Neuronal stem cell (in vitro differentiated cells): ENCODE results near the gene PLA2G4E.
A peak's percentile ranks its signal among the peaks of the same experiment; 100 is the strongest.

Experiments used
- DNase-seq: peaks from one replicate; pipeline ENCODE4 v3.0.0-alpha.2; 2013; ENCODE audit warnings: low spot score
- H2AFZ ChIP-seq: one replicate; pipeline ENCODE4 v1.6.1; 2013; ENCODE audit warnings: mild to moderate bottlenecking, low read length, inconsistent platforms
- H2AK5ac ChIP-seq: 2 replicates; pipeline ENCODE4 v1.6.1; 2013; ENCODE audit warnings: low read depth, mild to moderate bottlenecking, inconsistent platforms, low read length, moderate library complexity, mixed read lengths
- H2BK120ac ChIP-seq: 2 replicates; pipeline ENCODE4 v1.6.1; 2013; ENCODE audit warnings: low read depth, mild to moderate bottlenecking, inconsistent platforms, low read length, moderate library complexity, mixed read lengths
- H2BK12ac ChIP-seq: one replicate; pipeline ENCODE4 v1.6.1; 2013; ENCODE audit warnings: low read length, inconsistent platforms
- H2BK15ac ChIP-seq: 2 replicates; pipeline ENCODE4 v1.6.1; 2013; ENCODE audit warnings: mild to moderate bottlenecking, low read length, inconsistent platforms, mixed read lengths
- H2BK5ac ChIP-seq: one replicate; pipeline ENCODE4 v1.6.1; 2013; ENCODE audit warnings: inconsistent platforms, mild to moderate bottlenecking, low read length, moderate library complexity
- H3K14ac ChIP-seq: one replicate; pipeline ENCODE4 v1.6.1; 2013; ENCODE audit warnings: low read length, inconsistent platforms
- H3K18ac ChIP-seq: 2 replicates; pipeline ENCODE4 v1.6.1; 2013; ENCODE audit warnings: low read length, inconsistent platforms
- H3K23ac ChIP-seq: 2 replicates; pipeline ENCODE4 v1.6.1; 2013; ENCODE audit warnings: low read depth, mild to moderate bottlenecking, mixed read lengths, low read length, inconsistent platforms; ENCODE audit not compliant: poor library complexity
- H3K27ac ChIP-seq: replicated peaks from 3 replicates; pipeline ENCODE4 v1.5.1; 2013; ENCODE audit warnings: low read length, inconsistent platforms
- H3K27me3 ChIP-seq, 3 experiments: 2 replicates each; pipeline ENCODE4 v1.6.1; 2013; ENCODE audit warnings: low read length in 3 of 3, mild to moderate bottlenecking in 2 of 3, inconsistent platforms in 1 of 3, low read depth in 1 of 3, mixed read lengths in 1 of 3, moderate library complexity in 1 of 3; ENCODE audit not compliant: control insufficient read depth in 3 of 3, insufficient read depth in 3 of 3
- H3K36me3 ChIP-seq, 2 donors: replicated peaks in 1 of 2; 2 replicates each; pipeline ENCODE4 v1.6.1; 2013; ENCODE audit warnings: low read length in 2 of 2; ENCODE audit not compliant: control insufficient read depth in 2 of 2, insufficient read depth in 2 of 2
- H3K4ac ChIP-seq: 2 replicates; pipeline ENCODE4 v1.6.1; 2013; ENCODE audit warnings: inconsistent platforms, mild to moderate bottlenecking, low read length, moderate library complexity
- H3K4me1 ChIP-seq, 2 donors: 1 replicate in 1 of 2; 2 replicates in 1 of 2; pipeline ENCODE4 v1.6.1; 2013; ENCODE audit warnings: low read length in 2 of 2, low read depth in 1 of 2; ENCODE audit not compliant: control insufficient read depth in 2 of 2, insufficient read depth in 1 of 2
- H3K4me2 ChIP-seq: one replicate; pipeline ENCODE4 v1.6.1; 2013; ENCODE audit warnings: mild to moderate bottlenecking, low read length, inconsistent platforms; ENCODE audit not compliant: insufficient read depth, poor library complexity, severe bottlenecking
- H3K4me3 ChIP-seq, 2 donors: 2 replicates each; pipeline ENCODE4 v1.5.1; 2013; ENCODE audit warnings: low read length in 2 of 2, mild to moderate bottlenecking in 2 of 2, inconsistent platforms in 1 of 2, moderate library complexity in 1 of 2
- H3K79me1 ChIP-seq: one replicate; pipeline ENCODE4 v1.6.1; 2013; ENCODE audit warnings: low read depth, mild to moderate bottlenecking, inconsistent platforms, low read length, moderate library complexity
- H3K9ac ChIP-seq: one replicate; pipeline ENCODE4 v1.6.1; 2013; ENCODE audit warnings: mild to moderate bottlenecking, low read depth, low read length, inconsistent platforms; ENCODE audit not compliant: poor library complexity
- H3K9me3 ChIP-seq, 2 donors: replicated peaks in 1 of 2; 2 replicates each; pipeline versions ENCODE3 to v1.6.1; 2013; ENCODE audit warnings: low read length in 2 of 2, mild to moderate bottlenecking in 2 of 2, inconsistent platforms in 1 of 2, low read depth in 1 of 2, mixed read lengths in 1 of 2, moderate library complexity in 1 of 2; ENCODE audit not compliant: control insufficient read depth in 2 of 2, insufficient read depth in 1 of 2
- H4K8ac ChIP-seq: one replicate; pipeline ENCODE4 v1.6.1; 2013; ENCODE audit warnings: low read depth, mild to moderate bottlenecking, inconsistent platforms, low read length, moderate library complexity
- H4K91ac ChIP-seq: one replicate; pipeline ENCODE4 v1.6.1; 2013; ENCODE audit warnings: low read length, low read depth, mild to moderate bottlenecking, inconsistent platforms; ENCODE audit not compliant: poor library complexity
- WGBS, 2 donors: extraction: QIAGEN DNeasy Blood & Tissue Kit; methylation state at CpG; one replicate each; pipeline ENCODE4 v1.1.7; 2013; ENCODE audit warnings: missing lambda C conversion rate in 2 of 2, mixed read lengths in 1 of 2; ENCODE audit not compliant: insufficient read length in 2 of 2, insufficient replicate concordance in 1 of 2; ENCODE audit errors: extremely low coverage in 2 of 2; 5-methylcytosine and 5-hydroxymethylcytosine counted together

The PLA2G4E gene

GRCh38 chr15:41987925-41988275 lies 32.9 kb downstream of the PLA2G4E start:
- Histone ChIP-seq H2BK12ac (no peak overlapping the region), H3K14ac (no peak overlapping the region), H3K18ac (no peak overlapping the region), H2BK120ac (no peak overlapping the region), H3K27ac (no peak overlapping the region), H3K9ac (no peak overlapping the region), H3K9me3 (no peaks in the 10 kb centered on the region), H2AK5ac (no peak overlapping the region), H3K4me1 (peaks cover 5 to 10% of the 10 kb centered on the region in 2 donors), H3K4ac (no peak overlapping the region), H3K23ac (no peak overlapping the region), H2BK5ac (no peak overlapping the region), H2AFZ (no peak overlapping the region), H2BK15ac (no peak overlapping the region), H3K27me3 (peaks cover 0 to 50% (median 0%) of the 10 kb centered on the region in 3 experiments), H3K4me2 (no peak overlapping the region), H3K79me1 (no peaks in the 10 kb centered on the region), H4K8ac (no peak overlapping the region), H4K91ac (no peak overlapping the region), H3K36me3 (no peaks in the 10 kb centered on the region), H3K4me3 (no peak overlapping the region)
- DNase-seq, result no peak
- WGBS, 2 donors, result no CpG with 5 or more reads among the region's 11 CpGs

GRCh38 chr15:41987246-41987924 lies 33.5 kb downstream of the PLA2G4E start:
- Histone ChIP-seq H3K4me2 (no peak overlapping the region), H3K14ac (no peak overlapping the region), H3K9me3 (no peaks in the 10 kb centered on the region), H2BK15ac (no peak overlapping the region), H3K36me3 (no peaks in the 10 kb centered on the region), H3K9ac (no peak overlapping the region), H4K8ac (no peak overlapping the region), H2BK120ac (no peak overlapping the region), H3K27ac (no peak overlapping the region), H3K79me1 (no peaks in the 10 kb centered on the region), H3K18ac (no peak overlapping the region), H3K4me3 (no peak overlapping the region), H2BK5ac (no peak overlapping the region), H2BK12ac (peak overlapping the region; percentile 82), H3K23ac (no peak overlapping the region), H4K91ac (no peak overlapping the region), H3K27me3 (peaks cover 0 to 50% (median 0%) of the 10 kb centered on the region in 3 experiments), H2AFZ (no peak overlapping the region), H3K4ac (no peak overlapping the region), H3K4me1 (peaks cover 5 to 10% of the 10 kb centered on the region in 2 donors), H2AK5ac (no peak overlapping the region)
- WGBS, 2 donors, result no CpG with 5 or more reads among the region's 17 CpGs
- no peak for DNase-seq

GRCh38 chr15:41985236-41986160 lies 35.3 kb downstream of the PLA2G4E start:
- no peak overlapping the region for H2AK5ac ChIP-seq

GRCh38 chr15:41984622-41985021 lies 36.2 kb downstream of the PLA2G4E start:
- no CpG with 5 or more reads among the region's 5 CpGs for WGBS, 2 donors
- Histone ChIP-seq H3K4me1 (peaks cover 0 to 1% of the 10 kb centered on the region in 2 donors), H3K27ac (no peak overlapping the region), H4K8ac (no peak overlapping the region), H3K4ac (no peak overlapping the region), H3K36me3 (no peaks in the 10 kb centered on the region), H3K9ac (no peak overlapping the region), H3K79me1 (no peaks in the 10 kb centered on the region), H3K4me3 (no peak overlapping the region), H2BK15ac (no peak overlapping the region), H2AK5ac (no peak overlapping the region), H3K27me3 (peaks cover 0 to 50% (median 0%) of the 10 kb centered on the region in 3 experiments), H3K4me2 (no peak overlapping the region), H3K9me3 (no peaks in the 10 kb centered on the region), H3K14ac (no peak overlapping the region), H3K23ac (no peak overlapping the region), H2BK5ac (no peak overlapping the region), H4K91ac (no peak overlapping the region), H3K18ac (no peak overlapping the region), H2AFZ (no peak overlapping the region), H2BK12ac (no peak overlapping the region), H2BK120ac (no peak overlapping the region)
- no peak for DNase-seq

More at GRCh38 chr15:41985236-41986160, 35.3 kb downstream of the PLA2G4E start:
- Histone ChIP-seq H3K23ac (no peak overlapping the region), H4K91ac (no peak overlapping the region), H2BK15ac (peak overlapping the region; percentile 67), H3K27ac (no peak overlapping the region), H3K4me3 (peak overlapping the region in 1 of 2 donors; percentile 19), H2BK12ac (peak overlapping the region; percentile 68), H2BK120ac (peak overlapping the region; percentile 43), H3K4me1 (peaks cover 5 to 7% of the 10 kb centered on the region in 2 donors), H3K9me3 (no peaks in the 10 kb centered on the region), H4K8ac (no peak overlapping the region), H2BK5ac (peak overlapping the region; percentile 8), H3K79me1 (no peaks in the 10 kb centered on the region), H3K4me2 (no peak overlapping the region), H3K14ac (no peak overlapping the region), H3K9ac (no peak overlapping the region), H3K4ac (no peak overlapping the region), H3K18ac (peak overlapping the region; percentile 68), H3K27me3 (peaks cover 0 to 45% (median 0%) of the 10 kb centered on the region in 3 experiments), H2AFZ (no peak overlapping the region), H3K36me3 (no peaks in the 10 kb centered on the region)
- WGBS, 2 donors, result no CpG with 5 or more reads among the region's 19 CpGs
- no peak for DNase-seq
